B cell (primary cell): ENCODE measurements around the gene PEAK1. TPM values are rescaled to one million over a fixed set of nuclear protein-coding genes. Genes with fewer than 3 reads are reported as not detected.
A peak's percentile ranks its signal among the peaks of the same experiment; 100 is the strongest.

Source experiments
- ATAC-seq: fragments of 200-7000 bp; cut with Tn5 transposase; one replicate; pipeline ENCODE4 v1.10.0; 2021; ENCODE audit warnings: low read depth, mild to moderate bottlenecking, moderate number of reproducible peaks, moderate library complexity
- CTCF ChIA-PET: fragments of 350-600 bp; sonication (Branson Sonifier 250); formaldehyde crosslinking; loops from one replicate; lab custom pipeline; 2021; ENCODE audit warnings: antibody characterized with exemption, inconsistent platforms; lab: Charles Lee
- POLR2A ChIA-PET: fragments of 350-600 bp; sonication (Branson Sonifier 250); formaldehyde crosslinking; loops from one replicate; lab custom pipeline; 2021; ENCODE audit warnings: antibody characterized with exemption; lab: Charles Lee
- DNase-seq: peaks from one replicate; pipeline ENCODE4 v3.0.0; 2013
- H2AFZ ChIP-seq: 2 replicates; pipeline ENCODE4 v1.6.1; 2012; ENCODE audit warnings: mild to moderate bottlenecking, low read depth, low read length; ENCODE audit not compliant: insufficient read depth, poor library complexity, severe bottlenecking
- H3K27ac ChIP-seq, 2 donors: 1 replicate in 1 of 2; 2 replicates in 1 of 2; pipeline ENCODE4 v1.5.1; 2012 to 2013; ENCODE audit warnings: low read length in 2 of 2, mild to moderate bottlenecking in 2 of 2, moderate library complexity in 1 of 2
- H3K27me3 ChIP-seq, 4 experiments: fragments of 200-600 bp in 1 of 4; sonication (generic) in 1 of 4; replicated peaks in 1 of 4; 1 replicate in 2 of 4; 2 replicates in 2 of 4; pipeline versions ENCODE4 v1.6.1 to v1.7.0; 2013 to 2016; ENCODE audit warnings: low read length in 3 of 4, mild to moderate bottlenecking in 2 of 4, mixed read lengths in 1 of 4, moderate library complexity in 1 of 4; ENCODE audit not compliant: insufficient read depth in 4 of 4, control insufficient read depth in 3 of 4; ENCODE audit errors: control extremely low read depth in 1 of 4
- H3K36me3 ChIP-seq, 2 experiments: replicated peaks in 1 of 2; 1 replicate in 1 of 2; 2 replicates in 1 of 2; pipeline versions ENCODE4 v1.6.1 to v1.7.1; 2013; ENCODE audit warnings: low read length in 1 of 2; ENCODE audit not compliant: insufficient read depth in 2 of 2, control insufficient read depth in 1 of 2; ENCODE audit errors: control extremely low read depth in 1 of 2, extremely low read depth in 1 of 2
- H3K4me1 ChIP-seq, 2 donors: fragments of 200-600 bp in 1 of 2; sonication (generic) in 1 of 2; 1 replicate in 1 of 2; 2 replicates in 1 of 2; pipeline versions ENCODE4 v1.5.1 to v1.6.1; 2013 to 2017; ENCODE audit warnings: low read length in 2 of 2; ENCODE audit not compliant: control insufficient read depth in 2 of 2, insufficient read depth in 2 of 2
- H3K4me2 ChIP-seq: replicated peaks from 2 replicates; pipeline ENCODE3; 2012; ENCODE audit warnings: mild to moderate bottlenecking, low read depth, low read length; ENCODE audit not compliant: poor library complexity, severe bottlenecking
- H3K4me3 ChIP-seq, 5 experiments: fragments of 200-600 bp in 1 of 5; sonication (generic) in 1 of 5; 1 replicate in 3 of 5; 2 replicates in 2 of 5; pipeline versions ENCODE4 v1.5.1 to v1.7.0; 2011 to 2016; ENCODE audit warnings: low read length in 4 of 5, mild to moderate bottlenecking in 4 of 5, low read depth in 2 of 5, control low read depth in 1 of 5, moderate library complexity in 1 of 5; ENCODE audit not compliant: insufficient read depth in 1 of 5; ENCODE audit errors: control extremely low read depth in 1 of 5, extremely low read depth in 1 of 5
- H3K79me2 ChIP-seq: fragments of 200-600 bp; sonication (generic); one replicate; pipeline ENCODE4 v1.6.0; 2016; ENCODE audit warnings: low read length; ENCODE audit not compliant: control insufficient read depth, insufficient read depth
- H3K9ac ChIP-seq: fragments of 200-600 bp; sonication (generic); 2 replicates; pipeline ENCODE4 v1.6.1; 2017; ENCODE audit warnings: mild to moderate bottlenecking, low read length, moderate library complexity
- H3K9me3 ChIP-seq, 3 donors: one replicate each; pipeline versions ENCODE4 v1.6.1 to v1.7.1; 2013; ENCODE audit warnings: low read length in 2 of 3; ENCODE audit not compliant: control insufficient read depth in 2 of 3, insufficient read depth in 1 of 3; ENCODE audit errors: control extremely low read depth in 1 of 3
- H4K20me1 ChIP-seq: 2 replicates; pipeline ENCODE4 v1.6.0; 2012; ENCODE audit warnings: mild to moderate bottlenecking, low read length; ENCODE audit not compliant: insufficient read depth, control insufficient read depth, poor library complexity, severe bottlenecking
- H3K27ac Mint-ChIP-seq: one replicate; pipeline ENCODE4 v1.8.0; 2021; ENCODE audit warnings: mixed read lengths
- H3K27me3 Mint-ChIP-seq: one replicate; pipeline ENCODE4 v1.8.0; 2021; ENCODE audit warnings: mixed read lengths
- H3K4me1 Mint-ChIP-seq: one replicate; pipeline ENCODE4 v1.8.0; 2021; ENCODE audit warnings: mixed read lengths
- H3K4me3 Mint-ChIP-seq: one replicate; pipeline ENCODE4 v1.8.0; 2021; ENCODE audit warnings: mixed read lengths
- H3K9me3 Mint-ChIP-seq: one replicate; pipeline ENCODE4 v1.8.0; 2022; ENCODE audit warnings: mixed read lengths; ENCODE audit not compliant: insufficient read depth
- CTCF ChIP-seq: fragments of 200-600 bp; IDR thresholded peaks from one replicate; pipeline ENCODE4 v1.8.0; 2022; ENCODE audit warnings: antibody characterized with exemption, mild to moderate bottlenecking
- EZH2 ChIP-seq: IDR thresholded peaks from 2 replicates; pipeline ENCODE4 v1.6.1; 2012; ENCODE audit warnings: borderline replicate concordance, low read depth, mild to moderate bottlenecking, moderate library complexity, low read length; ENCODE audit not compliant: insufficient read depth, poor library complexity, severe bottlenecking
- WGBS: methylation state at CpG from one replicate; pipeline ENCODE4 v1.1.5; 2013; ENCODE audit warnings: missing lambda C conversion rate; ENCODE audit not compliant: insufficient coverage; 5-methylcytosine and 5-hydroxymethylcytosine counted together
- intact Hi-C: fragments of 100-400 bp; cut with micrococcal nuclease; formaldehyde crosslinking; loops from one replicate; pipeline ENCODE4 v1.10.0; 2022
- polyA plus RNA-seq: library from polyadenylated mRNA; depleted of rRNA; stranded (reverse); fragments of >200 nt; gene quantifications from 2 replicates; pipeline ENCODE4 v1.2.3, GENCODE V29; 2012
- total RNA-seq, 2 donors: library from RNA; stranded (reverse); fragments of 120-200 nt in 1 of 2; gene quantifications; 1 replicate in 1 of 2; 2 replicates in 1 of 2; pipeline versions ENCODE4 v1.2.3 to v1.2.4, GENCODE V29; 2013 to 2022

Gene PEAK1
- total and polyA plus RNA-seq, 2 donors (not counting 1 experiment from before 2014, with no cell fraction given) = 13.4 to 38.0 TPM

GRCh38 chr15:77118882-77119321 lies 301.0 kb downstream of the PEAK1 start:
- Histone ChIP-seq H3K9me3 (no peaks in the 10 kb centered on the region), H3K4me1 (peaks cover 24 to 31% of the 10 kb centered on the region in 2 donors), H3K27ac (no peak overlapping the region), H4K20me1 (no peaks in the 10 kb centered on the region), H3K4me3 (no peak overlapping the region), H3K4me2 (peak overlapping the region; percentile 29), H3K79me2 (no peaks in the 10 kb centered on the region), H2AFZ (no peak overlapping the region), H3K27me3 (no peaks in the 10 kb centered on the region), H3K9ac (no peak overlapping the region), H3K36me3 (peaks cover 0 to 8% of the 10 kb centered on the region in 2 experiments)
- no peak overlapping the region for H3K4me3 Mint-ChIP-seq
- peak; percentile 54 for ATAC-seq
- H3K9me3 Mint-ChIP-seq = no peaks in the 10 kb centered on the region
- intact Hi-C loops = loop anchor here (1.0 kb wide), 3 partner anchors 67 to 424 kb away; no protein-coding TSS in a partner anchor
- peaks cover 47% of the 10 kb centered on the region for H3K4me1 Mint-ChIP-seq
- WGBS = 50% methylated on average over 2 of the region's 3 CpGs
- no peak overlapping the region for H3K27ac Mint-ChIP-seq
- peak; percentile 77 for TF ChIP-seq CTCF
- TF ChIP-seq EZH2 = no peak
- H3K27me3 Mint-ChIP-seq = no peaks in the 10 kb centered on the region
- peak; percentile 76 for DNase-seq
- ChIA-PET CTCF (interaction anchor here (0.6 to 7.1 kb wide), 37 partner anchors 11 to 516 kb away, joined by 3 to 208 read pairs (median 4); partner anchors contain the start of gene HMG20A), POLR2A (no interaction called here)

GRCh38 chr15:77115179-77115578 lies 304.7 kb downstream of the PEAK1 start:
- Histone ChIP-seq H3K36me3 (peaks cover 0 to 15% of the 10 kb centered on the region in 2 experiments), H3K9ac (no peak overlapping the region), H3K27ac (no peak overlapping the region), H4K20me1 (no peaks in the 10 kb centered on the region), H3K4me3 (no peak overlapping the region), H3K79me2 (no peaks in the 10 kb centered on the region), H3K4me2 (no peak overlapping the region), H3K9me3 (no peaks in the 10 kb centered on the region), H2AFZ (no peak overlapping the region), H3K27me3 (no peaks in the 10 kb centered on the region), H3K4me1 (peaks cover 5 to 21% of the 10 kb centered on the region in 2 donors)
- TF ChIP-seq CTCF (no peak), EZH2 (no peak)
- DNase-seq (no peak), ATAC-seq (no peak)
- ChIA-PET CTCF (interaction anchor here (1.0 to 1.5 kb wide), 2 partner anchors 382 to 428 kb away, joined by 4 to 5 read pairs; no protein-coding TSS in a partner anchor), POLR2A (no interaction called here)
- no peak overlapping the region for H3K27ac Mint-ChIP-seq
- intact Hi-C loops = no loop called here
- H3K4me1 Mint-ChIP-seq = peaks cover 24% of the 10 kb centered on the region
- H3K9me3 Mint-ChIP-seq = no peaks in the 10 kb centered on the region
- H3K27me3 Mint-ChIP-seq = no peaks in the 10 kb centered on the region
- no peak overlapping the region for H3K4me3 Mint-ChIP-seq
- 100% methylated on average over 1 of the region's 4 CpGs for WGBS
